DMS114 treated with DMSO at 0.1 percent for 48 hours (cell line): ENCODE results near the gene RPS27.
A peak's percentile ranks its signal among the peaks of the same experiment; 100 is the strongest.
"Not testable (repeated sequence)": the region's sequence is repeated elsewhere in the genome, so short reads cannot be mapped to it uniquely, and the experiment has no call there.

Experiments
- DNase-seq: peaks from one replicate; lab custom pipeline; 2025; ENCODE audit not compliant: unreplicated experiment; lab: John Stamatoyannopoulos, UW

The RPS27 gene

GRCh38 chr1:153985341-153985912 is 5.1 kb upstream of the RPS27 start:
- no peak for DNase-seq

GRCh38 chr1:153985941-153986761 is 4.4 kb upstream of the RPS27 start, which contains the start of gene RAB13:
Gene RAB13, minus strand, starts transcription at chr1:153986339. Its CDS starts 103 bp downstream, at chr1:153986236.
- peak; percentile 88 for DNase-seq

- DNase-seq, result no peak
Observed at GRCh38 chr1:153987621-153988020, 2.9 kb upstream of the RPS27 start.

- DNase-seq, result no peak
Observed at GRCh38 chr1:153991151-153991630, 629 bp downstream of the RPS27 start.

- no peak for DNase-seq
Observed at GRCh38 chr1:153991806-153992205, 1.2 kb downstream of the RPS27 start.

- no peak for DNase-seq
Observed at GRCh38 chr1:153995202-153995601, 4.6 kb downstream of the RPS27 start.

- no peak for DNase-seq
Observed at GRCh38 chr1:153995640-153996039, 5.1 kb downstream of the RPS27 start.

GRCh38 chr1:153996882-153997281 is 6.3 kb downstream of the RPS27 start:
- not testable (repeated sequence) for DNase-seq

- DNase-seq, result no peak
Observed at GRCh38 chr1:154000420-154000819, 9.9 kb downstream of the RPS27 start.

- no peak for DNase-seq
Observed at GRCh38 chr1:154006136-154006535, 15.6 kb downstream of the RPS27 start.

GRCh38 chr1:154012129-154012528 is 21.6 kb downstream of the RPS27 start:
- DNase-seq, result no peak

GRCh38 chr1:154012543-154012942 is 22.0 kb downstream of the RPS27 start:
- not testable (repeated sequence) for DNase-seq

- no peak for DNase-seq
Observed at GRCh38 chr1:154014154-154014907, 23.8 kb downstream of the RPS27 start.

- no peak for DNase-seq
Observed at GRCh38 chr1:154019269-154019668, 28.7 kb downstream of the RPS27 start.

GRCh38 chr1:154019940-154020339 is 29.4 kb downstream of the RPS27 start:
- DNase-seq, result no peak

GRCh38 chr1:154033697-154034096 is 43.1 kb downstream of the RPS27 start:
- not testable (repeated sequence) for DNase-seq
